ENCODE results near the gene KIF3C. TPM values are rescaled to one million over a fixed set of nuclear protein-coding genes. Genes with fewer than 3 reads are reported as not detected.

The KIF3C gene
- total RNA-seq, 1 donor from 2014 or later, result 78.1 TPM

DNA sequence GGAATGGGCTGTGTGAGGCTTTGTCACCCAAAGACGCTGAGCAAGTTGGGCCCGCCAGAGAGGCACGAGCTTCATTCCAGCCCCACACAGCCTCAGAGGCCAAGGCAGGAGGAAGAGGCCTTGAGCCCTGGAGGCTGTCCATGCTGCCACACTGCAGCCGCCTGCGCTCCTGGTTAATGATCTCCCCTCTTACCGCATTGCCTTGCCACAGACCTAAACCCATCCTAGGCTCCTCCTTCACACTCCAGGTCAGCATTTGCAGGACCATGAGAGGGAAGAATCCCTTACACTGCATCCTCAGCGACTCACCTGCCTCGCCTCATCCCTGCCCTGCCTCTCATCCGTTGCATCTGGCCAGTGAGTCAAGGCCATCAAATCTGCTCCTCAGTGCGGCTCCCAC, 24.6 kb downstream of the KIF3C start:
- Mint-ChIP-seq H3K4me3 (ENCODE audit: unreplicated experiment) (peak overlapping the region; percentile 37), H3K4me1 (ENCODE audit: unreplicated experiment) (peaks cover 45% of the 10 kb centered on the region), H3K27me3 (ENCODE audit: unreplicated experiment) (peaks cover 8% of the 10 kb centered on the region)

DNA sequence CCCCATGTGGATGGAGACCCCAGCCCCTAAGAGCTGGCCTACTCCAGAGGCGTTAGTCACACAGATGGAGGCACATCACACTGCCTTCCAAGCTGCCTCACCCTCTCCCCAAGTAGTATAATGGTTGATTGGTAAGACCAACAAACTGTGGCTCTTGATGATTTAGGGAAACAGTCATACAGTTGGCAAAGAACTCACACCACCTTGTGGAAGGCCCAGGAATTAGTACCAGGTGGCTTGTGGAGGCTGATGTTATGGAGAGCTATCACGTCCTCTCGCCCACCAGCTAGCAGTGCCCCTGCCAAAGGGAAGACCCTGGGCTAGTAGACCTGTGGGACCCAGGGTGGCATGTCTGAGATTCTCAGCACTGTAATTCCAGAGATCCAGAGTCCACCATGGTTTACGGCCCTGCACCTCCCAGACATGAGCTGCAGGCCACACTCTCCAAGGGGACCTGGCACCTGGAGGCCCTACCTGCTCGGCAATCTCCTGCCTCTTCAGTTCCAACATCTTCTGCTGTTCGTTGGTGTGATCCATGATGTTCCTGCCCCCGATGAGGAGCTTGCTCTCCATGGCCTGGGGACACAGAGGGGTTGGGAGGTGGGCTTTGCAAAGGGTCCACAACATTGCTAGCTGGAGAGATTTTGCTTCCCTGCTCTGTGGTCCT, 26.3 kb downstream of the KIF3C start:
- Mint-ChIP-seq H3K4me3 (ENCODE audit: unreplicated experiment) (no peak overlapping the region), H3K9me3 (ENCODE audit: unreplicated experiment) (no peaks in the 10 kb centered on the region), H3K36me3 (ENCODE audit: low read depth, unreplicated experiment) (peaks cover 23% of the 10 kb centered on the region), H3K27ac (ENCODE audit: unreplicated experiment) (peak overlapping the region; percentile 42), H3K27me3 (ENCODE audit: unreplicated experiment) (peaks cover 9% of the 10 kb centered on the region), H3K4me1 (ENCODE audit: unreplicated experiment) (peaks cover 31% of the 10 kb centered on the region)
- TF ChIP-seq, protein P1, sequence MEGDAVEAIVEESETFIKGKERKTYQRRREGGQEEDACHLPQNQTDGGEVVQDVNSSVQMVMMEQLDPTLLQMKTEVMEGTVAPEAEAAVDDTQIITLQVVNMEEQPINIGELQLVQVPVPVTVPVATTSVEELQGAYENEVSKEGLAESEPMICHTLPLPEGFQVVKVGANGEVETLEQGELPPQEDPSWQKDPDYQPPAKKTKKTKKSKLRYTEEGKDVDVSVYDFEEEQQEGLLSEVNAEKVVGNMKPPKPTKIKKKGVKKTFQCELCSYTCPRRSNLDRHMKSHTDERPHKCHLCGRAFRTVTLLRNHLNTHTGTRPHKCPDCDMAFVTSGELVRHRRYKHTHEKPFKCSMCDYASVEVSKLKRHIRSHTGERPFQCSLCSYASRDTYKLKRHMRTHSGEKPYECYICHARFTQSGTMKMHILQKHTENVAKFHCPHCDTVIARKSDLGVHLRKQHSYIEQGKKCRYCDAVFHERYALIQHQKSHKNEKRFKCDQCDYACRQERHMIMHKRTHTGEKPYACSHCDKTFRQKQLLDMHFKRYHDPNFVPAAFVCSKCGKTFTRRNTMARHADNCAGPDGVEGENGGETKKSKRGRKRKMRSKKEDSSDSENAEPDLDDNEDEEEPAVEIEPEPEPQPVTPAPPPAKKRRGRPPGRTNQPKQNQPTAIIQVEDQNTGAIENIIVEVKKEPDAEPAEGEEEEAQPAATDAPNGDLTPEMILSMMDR (IDR thresholded peaks at IDR 0.05; ENCODE audit: unreplicated experiment), result no peak
- DNase-seq (ENCODE audit: low spot score), result no peak

More for the DNA sequence above, 24.6 kb downstream of the KIF3C start:
- TF ChIP-seq, protein P1 (IDR thresholded peaks at IDR 0.05; ENCODE audit: unreplicated experiment), result no peak
- Mint-ChIP-seq H3K36me3 (ENCODE audit: low read depth, unreplicated experiment) (peaks cover 16% of the 10 kb centered on the region), H3K9me3 (ENCODE audit: unreplicated experiment) (no peaks in the 10 kb centered on the region), H3K27ac (ENCODE audit: unreplicated experiment) (no peak overlapping the region)
- DNase-seq (ENCODE audit: low spot score), result no peak

DNA sequence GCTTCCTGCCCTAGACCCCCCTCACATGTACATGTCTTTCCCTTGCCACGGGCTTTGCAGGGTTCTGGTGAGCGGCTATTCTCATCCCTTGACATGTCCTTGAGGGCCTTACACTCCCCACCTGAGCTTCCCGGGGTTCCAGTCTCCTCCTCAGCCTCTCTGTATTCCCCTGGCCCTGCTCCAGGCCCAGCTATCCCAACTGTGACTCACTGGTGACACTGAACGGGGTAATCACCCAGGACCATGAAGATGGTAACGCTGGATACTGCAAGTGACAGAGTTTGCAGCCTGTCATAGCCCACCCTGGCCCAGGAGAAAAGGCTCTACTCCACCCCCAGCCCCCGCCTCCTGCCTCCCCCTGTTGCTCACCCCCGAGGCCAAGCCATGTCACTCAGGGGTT, 27.3 kb downstream of the KIF3C start:
- no peaks in the 10 kb centered on the region for H3K9me3 Mint-ChIP-seq (ENCODE audit: unreplicated experiment)
- TF ChIP-seq, protein P1 (IDR thresholded peaks at IDR 0.05; ENCODE audit: unreplicated experiment), result no peak
- no peak for DNase-seq (ENCODE audit: low spot score)
- H3K27me3 Mint-ChIP-seq (ENCODE audit: unreplicated experiment), result peaks cover 9% of the 10 kb centered on the region
- no peak overlapping the region for H3K27ac Mint-ChIP-seq (ENCODE audit: unreplicated experiment)
- peaks cover 22% of the 10 kb centered on the region for H3K4me1 Mint-ChIP-seq (ENCODE audit: unreplicated experiment)
- no peak overlapping the region for H3K4me3 Mint-ChIP-seq (ENCODE audit: unreplicated experiment)
- H3K36me3 Mint-ChIP-seq (ENCODE audit: low read depth, unreplicated experiment), result peaks cover 27% of the 10 kb centered on the region

DNA sequence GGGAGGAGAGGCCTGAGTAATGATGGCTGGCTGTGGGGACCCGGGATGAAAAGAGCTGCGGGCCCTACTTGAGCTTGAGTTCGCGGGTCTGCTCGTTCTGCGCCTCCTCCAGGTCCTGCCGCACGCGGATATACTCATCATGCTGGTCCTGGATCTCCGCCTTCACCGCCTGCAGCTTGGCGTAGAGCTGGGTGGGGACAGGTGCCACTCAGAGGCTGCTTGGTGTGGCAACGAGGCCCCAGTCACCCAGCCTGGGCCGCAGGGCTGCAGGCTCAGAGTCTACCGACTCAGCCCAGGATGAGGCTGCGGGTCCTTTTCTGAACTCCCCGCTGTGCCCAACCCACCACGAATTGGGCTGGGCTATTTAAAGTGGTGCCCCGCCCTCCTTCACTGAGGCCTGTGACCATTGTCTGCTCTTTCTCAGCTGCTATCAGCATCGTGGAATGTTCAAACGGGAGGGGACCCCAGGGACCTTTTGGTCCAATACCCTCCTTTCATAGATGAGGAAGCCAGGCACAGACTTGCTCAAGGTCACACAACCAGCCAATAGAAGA, 28.0 kb downstream of the KIF3C start:
- H3K27me3 Mint-ChIP-seq (ENCODE audit: unreplicated experiment), result peaks cover 9% of the 10 kb centered on the region
- TF ChIP-seq, protein P1 (IDR thresholded peaks at IDR 0.05; ENCODE audit: unreplicated experiment), result no peak

DNA sequence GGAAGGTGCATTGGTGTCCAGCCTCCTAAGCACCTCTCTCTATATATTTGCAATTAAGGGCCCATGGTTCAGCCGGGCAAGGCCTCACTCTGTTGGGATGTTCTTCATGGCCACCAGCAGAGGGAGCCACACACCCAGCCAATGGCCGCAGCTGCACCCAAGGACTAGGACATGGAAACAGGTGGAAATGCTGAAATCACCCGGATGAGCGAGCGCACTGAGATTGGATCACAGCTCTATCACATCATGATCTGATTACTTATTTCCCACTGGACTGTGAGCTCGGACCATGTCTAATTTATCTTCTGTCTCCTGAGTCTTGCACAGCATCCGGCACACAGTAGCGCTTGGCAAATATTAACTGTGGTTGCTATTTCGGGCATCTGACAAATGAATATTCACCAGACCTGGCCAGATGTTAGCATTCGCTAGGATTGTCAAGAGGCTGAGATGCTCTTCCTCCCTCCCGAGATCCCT, 31.2 kb downstream of the KIF3C start:
- Mint-ChIP-seq H3K27me3 (ENCODE audit: unreplicated experiment) (peaks cover 3% of the 10 kb centered on the region), H3K27ac (ENCODE audit: unreplicated experiment) (no peak overlapping the region), H3K36me3 (ENCODE audit: low read depth, unreplicated experiment) (peaks cover 14% of the 10 kb centered on the region), H3K4me3 (ENCODE audit: unreplicated experiment) (no peak overlapping the region), H3K9me3 (ENCODE audit: unreplicated experiment) (no peaks in the 10 kb centered on the region), H3K4me1 (ENCODE audit: unreplicated experiment) (peaks cover 2% of the 10 kb centered on the region)
- TF ChIP-seq, protein P1 (IDR thresholded peaks at IDR 0.05; ENCODE audit: unreplicated experiment), result peak; percentile 89
- DNase-seq (ENCODE audit: low spot score), result peak; percentile 73

More for the DNA sequence above, 28.0 kb downstream of the KIF3C start:
- Mint-ChIP-seq H3K9me3 (ENCODE audit: unreplicated experiment) (no peaks in the 10 kb centered on the region), H3K27ac (ENCODE audit: unreplicated experiment) (no peak overlapping the region), H3K36me3 (ENCODE audit: low read depth, unreplicated experiment) (peaks cover 27% of the 10 kb centered on the region), H3K4me3 (ENCODE audit: unreplicated experiment) (no peak overlapping the region), H3K4me1 (ENCODE audit: unreplicated experiment) (peaks cover 19% of the 10 kb centered on the region)
- DNase-seq (ENCODE audit: low spot score), result no peak
